Stimulated activated CD8-positive, alpha-beta memory T cell treated with anti-CD3 and anti-CD28 coated beads, Interleukin-2, amount 100 ng/mL, for 48 hours (primary cell): ENCODE data around the gene RASSF10.

Experiments used
- DNase-seq, 2 donors: peaks; one replicate each; pipeline ENCODE4 v3.0.0-alpha.2; 2020; ENCODE audit warnings: low read depth in 2 of 2

The RASSF10 gene

DNA sequence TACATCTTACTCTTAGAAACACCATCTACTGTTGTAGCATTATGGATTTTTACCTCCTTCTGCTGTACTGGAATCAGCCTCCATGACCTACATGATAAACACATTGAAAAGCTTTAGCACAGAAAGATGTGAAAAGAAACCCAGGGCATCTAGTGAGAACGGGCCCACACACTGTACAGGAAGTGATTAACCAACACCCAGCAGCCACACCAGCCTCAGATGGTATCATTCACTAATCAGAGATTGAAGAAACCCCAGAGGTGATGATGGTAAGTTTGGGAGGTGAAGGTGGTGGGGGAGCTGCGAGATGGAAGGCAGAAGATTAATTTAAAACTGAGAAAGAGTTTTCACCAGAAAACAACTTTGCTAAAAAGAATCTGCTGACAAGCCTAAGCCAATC is 46.1 kb downstream of the RASSF10 start:
- DNase-seq: no peak

DNA sequence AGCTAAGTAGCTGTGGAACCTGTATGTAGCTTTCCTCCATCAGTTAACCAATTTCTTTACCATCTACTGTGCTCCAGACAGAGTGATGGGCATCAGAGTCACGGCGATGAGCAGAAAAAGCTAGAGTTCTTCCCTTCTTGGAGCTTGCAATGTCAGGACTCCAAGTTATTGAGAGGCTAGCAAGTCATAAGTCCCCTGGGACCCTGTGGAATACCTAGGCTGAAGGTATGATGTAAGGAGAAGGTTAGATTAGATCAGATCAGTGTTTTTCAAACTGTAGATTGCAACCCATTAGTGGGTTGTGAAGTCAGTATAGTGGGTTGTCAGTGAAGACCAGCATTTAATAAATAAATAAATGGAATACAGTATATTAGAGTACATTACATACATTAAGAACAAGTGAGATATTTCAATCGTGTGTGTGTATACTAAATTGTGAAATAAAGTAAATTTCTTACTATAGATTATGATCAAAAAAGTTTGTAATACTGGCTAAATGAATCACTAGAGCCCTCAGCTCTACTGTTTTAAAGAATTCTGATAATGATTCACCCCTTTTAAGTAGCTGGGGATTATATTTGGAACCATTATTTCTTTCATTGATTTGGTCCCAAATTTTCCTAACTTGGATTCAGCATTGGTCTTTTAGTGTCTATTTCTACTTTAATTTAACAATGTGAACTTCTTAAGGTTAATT is 52.3 kb downstream of the RASSF10 start:
- no peak for DNase-seq
